Fibroblast of skin of abdomen (primary cell): Measurements from ENCODE around the gene ISLR2.
"Not testable (repeated sequence)": the region's sequence is repeated elsewhere in the genome, so short reads cannot be mapped to it uniquely, and the experiment has no call there.

Source experiments
- DNase-seq: peaks from one replicate; pipeline ENCODE4 v3.0.0-alpha.2; 2013

Gene ISLR2

GRCh38 chr15:74157868-74158827, 27.8 kb downstream of the ISLR2 start:
- DNase-seq: no peak

- DNase-seq: no peak
Measured at GRCh38 chr15:74158855-74159650, 28.7 kb downstream of the ISLR2 start.

- DNase-seq: no peak
Measured at GRCh38 chr15:74159773-74160172, 29.4 kb downstream of the ISLR2 start.

GRCh38 chr15:74160390-74160789, 30.0 kb downstream of the ISLR2 start:
- DNase-seq: not testable (repeated sequence)

- DNase-seq: not testable (repeated sequence)
Measured at GRCh38 chr15:74162195-74162536, 31.8 kb downstream of the ISLR2 start.

GRCh38 chr15:74165461-74165860, 35.1 kb downstream of the ISLR2 start:
- DNase-seq: no peak

- no peak for DNase-seq
Measured at GRCh38 chr15:74167891-74168331, 37.5 kb downstream of the ISLR2 start.

- DNase-seq: no peak
Measured at GRCh38 chr15:74168711-74169126, 38.3 kb downstream of the ISLR2 start.

- no peak for DNase-seq
Measured at GRCh38 chr15:74170071-74170844, 39.9 kb downstream of the ISLR2 start.

- no peak for DNase-seq
Measured at GRCh38 chr15:74170875-74171578, 40.6 kb downstream of the ISLR2 start.

GRCh38 chr15:74171965-74172541, 41.7 kb downstream of the ISLR2 start:
- DNase-seq: no peak

GRCh38 chr15:74172701-74173379, 42.5 kb downstream of the ISLR2 start:
- peak; percentile 68 for DNase-seq

GRCh38 chr15:74173380-74174218, 43.2 kb downstream of the ISLR2 start, which contains the start of gene ISLR:
Gene ISLR, plus strand, starts transcription at chr15:74173710. Its CDS starts 1,149 bp downstream, at chr15:74174859.
- peak; percentile 82 for DNase-seq

GRCh38 chr15:74174219-74174957, 44.0 kb downstream of the ISLR2 start:
- peak; percentile 80 for DNase-seq

GRCh38 chr15:74174958-74175253, 44.5 kb downstream of the ISLR2 start:
- no peak for DNase-seq

GRCh38 chr15:74175271-74176191, 45.1 kb downstream of the ISLR2 start:
- no peak for DNase-seq

GRCh38 chr15:74176262-74177214, 46.2 kb downstream of the ISLR2 start:
- DNase-seq: no peak
